ENCODE results near the gene CDO1.

The CDO1 gene

DNA sequence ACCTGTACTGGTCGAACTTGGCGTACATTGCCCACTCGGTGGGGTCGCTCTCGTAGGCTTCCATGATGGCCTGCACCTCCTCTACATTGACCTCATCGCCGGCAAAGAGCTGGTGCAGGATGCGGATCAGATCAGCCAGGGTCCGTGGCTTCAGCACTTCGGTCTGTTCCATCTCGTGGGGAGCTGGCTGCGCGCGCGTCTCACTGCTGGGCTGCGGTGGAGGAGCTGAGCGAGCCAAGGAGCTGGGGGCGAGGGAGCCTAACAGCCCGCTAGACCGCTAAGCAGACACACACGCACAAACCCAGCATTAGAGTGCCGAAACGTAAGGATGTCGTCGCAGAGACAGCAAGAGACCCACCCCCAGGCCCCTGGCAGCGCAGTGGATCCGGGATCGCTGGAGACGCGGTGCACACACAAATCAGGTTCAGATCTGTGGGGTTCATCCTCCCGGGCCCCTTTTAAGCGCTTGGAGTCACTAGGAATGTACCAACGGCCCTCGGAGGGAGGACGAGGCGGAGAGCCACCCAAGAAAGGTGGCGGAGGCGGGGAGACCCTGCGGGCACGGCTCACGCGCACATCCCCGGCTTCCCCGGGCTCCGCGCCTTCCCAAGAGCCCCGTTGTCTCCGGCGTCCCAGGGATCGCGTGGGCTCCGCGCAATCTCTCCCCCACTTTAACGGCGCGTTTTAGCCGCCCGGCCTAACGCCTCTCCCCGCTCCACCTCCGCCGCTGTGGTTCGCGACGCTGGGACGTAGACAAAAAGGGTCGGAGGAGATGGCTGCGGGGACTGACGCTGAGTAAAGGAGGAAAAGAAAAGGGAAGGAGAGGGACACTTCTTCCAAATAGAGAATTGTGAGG, at the start of gene CDO1:
TSS of gene CDO1 (minus strand) at position 434 of the 856 bp plus-strand sequence. CDS start at position 172, 262 bp downstream.
- ATAC-seq: peak; percentile 87

DNA sequence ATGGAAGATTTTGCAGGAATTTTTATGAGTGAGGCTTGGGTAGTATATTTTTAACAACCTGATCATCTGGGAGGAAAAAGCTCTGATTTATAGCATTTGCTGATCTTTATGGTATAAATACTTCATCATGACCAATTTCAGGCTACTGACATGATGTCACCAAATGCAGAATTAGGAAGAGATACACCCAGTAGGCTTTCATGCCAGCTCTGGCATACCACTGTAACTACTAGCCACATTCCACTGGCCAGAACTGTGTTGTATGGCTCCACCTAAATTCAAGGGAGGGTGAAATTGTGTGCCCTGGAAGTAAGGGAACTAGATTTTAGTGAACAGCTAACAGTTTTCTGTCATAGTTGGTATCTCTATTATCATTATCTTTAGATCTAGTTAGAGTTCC, 42.9 kb upstream of the CDO1 start:
- ATAC-seq: no peak
- no peak for TF ChIP-seq ISL1 (CRISPR knock-in tag; IDR thresholded peaks at IDR 0.05)
- TF ChIP-seq, protein P1, sequence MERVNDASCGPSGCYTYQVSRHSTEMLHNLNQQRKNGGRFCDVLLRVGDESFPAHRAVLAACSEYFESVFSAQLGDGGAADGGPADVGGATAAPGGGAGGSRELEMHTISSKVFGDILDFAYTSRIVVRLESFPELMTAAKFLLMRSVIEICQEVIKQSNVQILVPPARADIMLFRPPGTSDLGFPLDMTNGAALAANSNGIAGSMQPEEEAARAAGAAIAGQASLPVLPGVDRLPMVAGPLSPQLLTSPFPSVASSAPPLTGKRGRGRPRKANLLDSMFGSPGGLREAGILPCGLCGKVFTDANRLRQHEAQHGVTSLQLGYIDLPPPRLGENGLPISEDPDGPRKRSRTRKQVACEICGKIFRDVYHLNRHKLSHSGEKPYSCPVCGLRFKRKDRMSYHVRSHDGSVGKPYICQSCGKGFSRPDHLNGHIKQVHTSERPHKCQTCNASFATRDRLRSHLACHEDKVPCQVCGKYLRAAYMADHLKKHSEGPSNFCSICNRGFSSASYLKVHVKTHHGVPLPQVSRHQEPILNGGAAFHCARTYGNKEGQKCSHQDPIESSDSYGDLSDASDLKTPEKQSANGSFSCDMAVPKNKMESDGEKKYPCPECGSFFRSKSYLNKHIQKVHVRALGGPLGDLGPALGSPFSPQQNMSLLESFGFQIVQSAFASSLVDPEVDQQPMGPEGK (CRISPR knock-in tag; IDR thresholded peaks at IDR 0.05; ENCODE audit: borderline replicate concordance): no peak
- no peak for TF ChIP-seq TCF4 (CRISPR knock-in tag; IDR thresholded peaks at IDR 0.05; ENCODE audit: borderline replicate concordance)
- no peak for TF ChIP-seq ZNF565 (CRISPR knock-in tag; conservative IDR thresholded peaks at IDR 0.05; ENCODE audit: low read depth)
- no peak for TF ChIP-seq TOX (CRISPR knock-in tag; IDR thresholded peaks at IDR 0.05; ENCODE audit: borderline replicate concordance)
- no peak for TF ChIP-seq ZNF8 (CRISPR knock-in tag; IDR thresholded peaks at IDR 0.05)

More for the DNA sequence above, at the start of gene CDO1:
- no peak for TF ChIP-seq RARB (CRISPR knock-in tag; IDR thresholded peaks at IDR 0.05)
- no peak for TF ChIP-seq PPARA (CRISPR knock-in tag; IDR thresholded peaks at IDR 0.05; ENCODE audit: borderline replicate concordance)
- TF ChIP-seq, protein P2, sequence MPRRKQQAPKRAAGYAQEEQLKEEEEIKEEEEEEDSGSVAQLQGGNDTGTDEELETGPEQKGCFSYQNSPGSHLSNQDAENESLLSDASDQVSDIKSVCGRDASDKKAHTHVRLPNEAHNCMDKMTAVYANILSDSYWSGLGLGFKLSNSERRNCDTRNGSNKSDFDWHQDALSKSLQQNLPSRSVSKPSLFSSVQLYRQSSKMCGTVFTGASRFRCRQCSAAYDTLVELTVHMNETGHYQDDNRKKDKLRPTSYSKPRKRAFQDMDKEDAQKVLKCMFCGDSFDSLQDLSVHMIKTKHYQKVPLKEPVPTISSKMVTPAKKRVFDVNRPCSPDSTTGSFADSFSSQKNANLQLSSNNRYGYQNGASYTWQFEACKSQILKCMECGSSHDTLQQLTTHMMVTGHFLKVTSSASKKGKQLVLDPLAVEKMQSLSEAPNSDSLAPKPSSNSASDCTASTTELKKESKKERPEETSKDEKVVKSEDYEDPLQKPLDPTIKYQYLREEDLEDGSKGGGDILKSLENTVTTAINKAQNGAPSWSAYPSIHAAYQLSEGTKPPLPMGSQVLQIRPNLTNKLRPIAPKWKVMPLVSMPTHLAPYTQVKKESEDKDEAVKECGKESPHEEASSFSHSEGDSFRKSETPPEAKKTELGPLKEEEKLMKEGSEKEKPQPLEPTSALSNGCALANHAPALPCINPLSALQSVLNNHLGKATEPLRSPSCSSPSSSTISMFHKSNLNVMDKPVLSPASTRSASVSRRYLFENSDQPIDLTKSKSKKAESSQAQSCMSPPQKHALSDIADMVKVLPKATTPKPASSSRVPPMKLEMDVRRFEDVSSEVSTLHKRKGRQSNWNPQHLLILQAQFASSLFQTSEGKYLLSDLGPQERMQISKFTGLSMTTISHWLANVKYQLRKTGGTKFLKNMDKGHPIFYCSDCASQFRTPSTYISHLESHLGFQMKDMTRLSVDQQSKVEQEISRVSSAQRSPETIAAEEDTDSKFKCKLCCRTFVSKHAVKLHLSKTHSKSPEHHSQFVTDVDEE (CRISPR knock-in tag; IDR thresholded peaks at IDR 0.05): no peak
- TF ChIP-seq ZNF70 (CRISPR knock-in tag; IDR thresholded peaks at IDR 0.05): no peak
- TF ChIP-seq, protein P3, sequence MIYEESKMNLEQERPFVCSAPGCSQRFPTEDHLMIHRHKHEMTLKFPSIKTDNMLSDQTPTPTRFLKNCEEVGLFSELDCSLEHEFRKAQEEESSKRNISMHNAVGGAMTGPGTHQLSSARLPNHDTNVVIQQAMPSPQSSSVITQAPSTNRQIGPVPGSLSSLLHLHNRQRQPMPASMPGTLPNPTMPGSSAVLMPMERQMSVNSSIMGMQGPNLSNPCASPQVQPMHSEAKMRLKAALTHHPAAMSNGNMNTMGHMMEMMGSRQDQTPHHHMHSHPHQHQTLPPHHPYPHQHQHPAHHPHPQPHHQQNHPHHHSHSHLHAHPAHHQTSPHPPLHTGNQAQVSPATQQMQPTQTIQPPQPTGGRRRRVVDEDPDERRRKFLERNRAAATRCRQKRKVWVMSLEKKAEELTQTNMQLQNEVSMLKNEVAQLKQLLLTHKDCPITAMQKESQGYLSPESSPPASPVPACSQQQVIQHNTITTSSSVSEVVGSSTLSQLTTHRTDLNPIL (CRISPR knock-in tag; IDR thresholded peaks at IDR 0.05; ENCODE audit: low read depth): no peak
- TF ChIP-seq ZFP30 (CRISPR knock-in tag; IDR thresholded peaks at IDR 0.05): no peak
- TF ChIP-seq, protein P4, sequence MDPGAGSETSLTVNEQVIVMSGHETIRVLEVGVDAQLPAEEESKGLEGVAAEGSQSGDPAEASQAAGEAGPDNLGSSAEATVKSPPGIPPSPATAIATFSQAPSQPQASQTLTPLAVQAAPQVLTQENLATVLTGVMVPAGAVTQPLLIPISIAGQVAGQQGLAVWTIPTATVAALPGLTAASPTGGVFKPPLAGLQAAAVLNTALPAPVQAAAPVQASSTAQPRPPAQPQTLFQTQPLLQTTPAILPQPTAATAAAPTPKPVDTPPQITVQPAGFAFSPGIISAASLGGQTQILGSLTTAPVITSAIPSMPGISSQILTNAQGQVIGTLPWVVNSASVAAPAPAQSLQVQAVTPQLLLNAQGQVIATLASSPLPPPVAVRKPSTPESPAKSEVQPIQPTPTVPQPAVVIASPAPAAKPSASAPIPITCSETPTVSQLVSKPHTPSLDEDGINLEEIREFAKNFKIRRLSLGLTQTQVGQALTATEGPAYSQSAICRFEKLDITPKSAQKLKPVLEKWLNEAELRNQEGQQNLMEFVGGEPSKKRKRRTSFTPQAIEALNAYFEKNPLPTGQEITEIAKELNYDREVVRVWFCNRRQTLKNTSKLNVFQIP (CRISPR knock-in tag; IDR thresholded peaks at IDR 0.05; ENCODE audit: borderline replicate concordance, low read depth): no peak
- TF ChIP-seq ZC3H10 (CRISPR knock-in tag; IDR thresholded peaks at IDR 0.05): no peak
- TF ChIP-seq TOX (CRISPR knock-in tag; IDR thresholded peaks at IDR 0.05; ENCODE audit: borderline replicate concordance): no peak
- TF ChIP-seq ARNTL (CRISPR knock-in tag; IDR thresholded peaks at IDR 0.05; ENCODE audit: borderline replicate concordance, low read depth): no peak
- no peak for TF ChIP-seq GLIS3 (CRISPR knock-in tag; IDR thresholded peaks at IDR 0.05)
- TF ChIP-seq OSR1 (CRISPR knock-in tag; IDR thresholded peaks at IDR 0.05): no peak
- no peak for TF ChIP-seq CSDC2 (CRISPR knock-in tag; IDR thresholded peaks at IDR 0.05)
- no peak for TF ChIP-seq ESRRG (CRISPR knock-in tag; IDR thresholded peaks at IDR 0.05)
- TF ChIP-seq CSRNP3 (CRISPR knock-in tag; IDR thresholded peaks at IDR 0.05): no peak
- TF ChIP-seq, protein P1 (CRISPR knock-in tag; IDR thresholded peaks at IDR 0.05; ENCODE audit: borderline replicate concordance): no peak
- no peak for TF ChIP-seq ISL1 (CRISPR knock-in tag; IDR thresholded peaks at IDR 0.05)
- TF ChIP-seq ZNF8 (CRISPR knock-in tag; IDR thresholded peaks at IDR 0.05): no peak
- no peak for TF ChIP-seq TCF4 (CRISPR knock-in tag; IDR thresholded peaks at IDR 0.05; ENCODE audit: borderline replicate concordance)
- TF ChIP-seq ZNF565 (CRISPR knock-in tag; conservative IDR thresholded peaks at IDR 0.05; ENCODE audit: low read depth): no peak

Data from SK-N-SH treated with all-trans-retinoic acid at 6 μM for 48 hours (cell line).